Activated CD8-positive, alpha-beta memory T cell treated with anti-CD3 and anti-CD28 coated beads, Interleukin-2, amount 10 ng/mL, durations not matched to agents 7 days and 5 days (primary cell): Measurements from ENCODE around the gene BRME1. TPM values are rescaled to one million over a fixed set of nuclear protein-coding genes. Genes with fewer than 3 reads are reported as not detected.
"Not testable (repeated sequence)": the region's sequence is repeated elsewhere in the genome, so short reads cannot be mapped to it uniquely, and the experiment has no call there.

Experiments
- ATAC-seq: fragments of 150-1000 bp; cut with Tn5 transposase; one replicate; pipeline ENCODE4 v1.10.0; 2021; ENCODE audit warnings: moderate library complexity
- CTCF ChIA-PET: fragments of 350-600 bp; sonication (Branson Sonifier 250); formaldehyde crosslinking; loops from one replicate; lab custom pipeline; 2021; ENCODE audit warnings: antibody characterized with exemption; lab: Charles Lee
- DNase-seq: peaks from one replicate; pipeline ENCODE4 v3.0.0-alpha.2; 2020
- H3K27ac Mint-ChIP-seq: one replicate; pipeline ENCODE4 v1.8.0; 2021; ENCODE audit warnings: mild to moderate bottlenecking, mixed read lengths
- H3K27me3 Mint-ChIP-seq: one replicate; pipeline ENCODE4 v1.8.0; 2021; ENCODE audit warnings: mixed read lengths
- H3K36me3 Mint-ChIP-seq: one replicate; pipeline ENCODE4 v1.8.0; 2021; ENCODE audit warnings: mild to moderate bottlenecking, mixed read lengths
- H3K4me1 Mint-ChIP-seq: one replicate; pipeline ENCODE4 v1.8.0; 2021; ENCODE audit warnings: mixed read lengths
- H3K4me3 Mint-ChIP-seq: one replicate; pipeline ENCODE4 v1.8.0; 2021; ENCODE audit warnings: mild to moderate bottlenecking, moderate library complexity, mixed read lengths
- H3K9me3 Mint-ChIP-seq: one replicate; pipeline ENCODE4 v1.8.0; 2022; ENCODE audit warnings: low read depth, mixed read lengths
- total RNA-seq, 2 experiments: library from RNA; stranded (reverse); gene quantifications; one replicate each; pipeline ENCODE4 v1.2.3, GENCODE V29; 2021

Gene BRME1
- total RNA-seq, 2 experiments from 2014 or later: 4.1 to 4.4 TPM

DNA sequence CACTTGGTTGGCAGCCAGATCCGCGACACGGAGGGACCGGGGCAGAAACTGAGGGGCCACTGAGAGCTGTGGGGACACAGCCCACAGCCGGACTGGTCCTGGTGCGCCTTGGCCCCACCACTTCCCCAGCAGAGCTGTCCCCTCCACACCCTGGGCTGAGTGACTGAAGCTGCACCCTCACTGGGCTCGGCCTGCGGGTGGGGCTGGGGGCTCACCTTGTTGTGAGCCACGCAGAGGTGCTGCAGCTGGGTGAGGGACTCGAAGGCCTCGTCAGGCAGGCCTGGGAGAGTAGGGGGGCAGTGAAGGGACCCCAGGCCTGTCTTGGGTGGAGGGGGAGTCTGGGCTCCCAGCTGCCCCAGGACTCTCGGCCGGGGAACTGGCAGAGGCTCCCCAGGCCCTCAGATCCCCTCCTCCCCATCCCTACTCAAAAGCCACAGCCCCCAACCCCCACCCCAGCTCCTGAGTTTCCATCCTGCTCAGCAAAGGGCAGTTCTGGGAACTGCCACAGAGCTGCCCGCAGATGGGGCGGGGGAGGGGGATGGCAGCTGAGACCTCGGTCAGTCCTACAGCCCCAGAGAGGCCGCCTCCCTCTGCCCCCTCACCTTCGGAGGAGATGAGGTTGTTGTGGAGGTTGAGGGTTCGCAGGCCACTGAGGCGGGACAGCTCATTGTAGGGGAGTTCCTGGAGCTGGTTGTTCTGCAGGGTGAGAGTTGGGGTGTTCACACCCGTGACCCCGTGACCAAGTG lies 30.0 kb upstream of the BRME1 start:
- Mint-ChIP-seq H3K4me3 (no peak overlapping the region), H3K4me1 (peaks cover 6% of the 10 kb centered on the region), H3K27ac (no peak overlapping the region), H3K27me3 (peaks cover 4% of the 10 kb centered on the region), H3K9me3 (no peaks in the 10 kb centered on the region), H3K36me3 (no peaks in the 10 kb centered on the region)
- DNase-seq (no peak), ATAC-seq (no peak)
- CTCF ChIA-PET: no interaction called here

DNA sequence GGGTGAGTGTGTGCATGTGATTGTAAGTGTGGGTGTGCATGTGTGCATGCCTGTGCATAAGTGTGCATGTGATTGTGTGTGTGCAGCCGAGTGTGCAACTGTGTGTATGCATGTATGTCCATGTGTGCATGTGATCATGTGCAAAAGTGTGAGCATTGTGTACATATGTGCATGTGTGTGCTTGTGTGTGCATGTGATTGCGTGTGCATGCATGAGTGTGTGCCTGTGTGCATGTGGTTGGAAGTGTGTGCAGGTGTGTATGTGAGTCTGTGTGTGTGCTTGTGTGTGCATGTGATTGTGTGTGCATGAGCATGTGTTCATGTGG lies 28.8 kb upstream of the BRME1 start:
- peaks cover 6% of the 10 kb centered on the region for H3K4me1 Mint-ChIP-seq
- ATAC-seq (no peak), DNase-seq (no peak)
- no peaks in the 10 kb centered on the region for H3K36me3 Mint-ChIP-seq
- H3K27ac Mint-ChIP-seq: no peak overlapping the region
- H3K9me3 Mint-ChIP-seq: no peaks in the 10 kb centered on the region
- peaks cover 4% of the 10 kb centered on the region for H3K27me3 Mint-ChIP-seq
- no peak overlapping the region for H3K4me3 Mint-ChIP-seq
- CTCF ChIA-PET: interaction anchor here (1.3 kb wide), 1 partner anchor 97 kb away, joined by 4 read pairs; the partner anchor contains the start of gene IL27RA

DNA sequence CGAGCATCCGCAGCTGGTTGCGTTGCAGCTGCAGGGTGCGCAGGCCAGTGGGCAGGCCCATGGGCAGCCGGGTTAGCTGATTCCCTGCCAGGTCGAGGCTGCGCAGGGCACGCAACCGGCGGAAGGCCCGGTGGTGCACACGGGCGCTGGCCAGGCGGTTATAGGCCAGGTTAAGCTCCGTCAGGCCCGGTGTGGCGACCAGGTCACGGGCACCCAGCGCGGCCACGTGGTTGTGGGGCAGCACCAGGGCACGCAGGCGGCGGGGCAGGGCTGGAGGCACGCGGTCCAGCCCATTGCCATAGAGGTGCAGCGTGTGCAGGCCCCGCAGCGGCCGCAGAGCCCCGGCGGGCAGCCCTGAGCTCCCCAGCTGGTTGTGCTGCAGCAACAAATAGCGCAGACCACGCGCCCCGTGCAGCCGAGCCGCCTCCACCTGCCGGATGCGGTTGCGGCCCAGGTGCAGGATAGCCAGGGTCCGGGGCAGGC lies 27.0 kb upstream of the BRME1 start:
- no peak overlapping the region for H3K4me3 Mint-ChIP-seq

DNA sequence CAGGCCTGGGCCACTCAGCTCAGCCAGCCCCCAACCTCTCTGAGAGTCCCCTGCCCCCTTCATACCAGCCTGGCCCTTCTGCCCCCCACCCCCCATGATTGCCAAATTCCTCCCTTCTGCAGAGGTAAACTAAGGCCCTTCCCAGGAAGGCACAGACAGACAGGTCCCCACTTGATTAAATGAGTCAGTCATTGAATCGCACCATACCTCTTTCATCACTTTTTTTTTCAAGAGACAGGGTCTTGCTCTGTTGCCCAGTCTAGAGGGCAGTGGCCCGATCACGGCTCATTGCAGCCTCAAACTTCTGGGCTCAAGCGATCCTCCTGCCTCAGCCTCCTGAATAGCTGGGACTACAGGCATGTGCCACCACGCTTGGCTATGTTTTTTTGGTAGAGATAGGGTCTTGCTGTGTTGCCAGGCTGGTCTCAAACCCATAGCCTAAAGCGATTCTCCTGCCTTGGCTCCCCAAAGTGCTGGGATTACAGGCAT lies 26.3 kb upstream of the BRME1 start:
- H3K27me3 Mint-ChIP-seq: no peaks in the 10 kb centered on the region
- CTCF ChIA-PET: interaction anchor here (1.0 kb wide), 1 partner anchor 12 kb away, joined by 3 read pairs; no protein-coding TSS in a partner anchor
- peaks cover 6% of the 10 kb centered on the region for H3K4me1 Mint-ChIP-seq
- no peak overlapping the region for H3K27ac Mint-ChIP-seq
- DNase-seq (no peak), ATAC-seq (no peak)
- no peaks in the 10 kb centered on the region for H3K9me3 Mint-ChIP-seq
- no peak overlapping the region for H3K4me3 Mint-ChIP-seq
- peaks cover 4% of the 10 kb centered on the region for H3K36me3 Mint-ChIP-seq

More for the DNA sequence above, 27.0 kb upstream of the BRME1 start:
- peaks cover 6% of the 10 kb centered on the region for H3K4me1 Mint-ChIP-seq
- DNase-seq: no peak
- H3K9me3 Mint-ChIP-seq: no peaks in the 10 kb centered on the region
- no peaks in the 10 kb centered on the region for H3K27me3 Mint-ChIP-seq
- ATAC-seq: no peak
- CTCF ChIA-PET: interaction anchor here (1.0 to 1.8 kb wide), 3 partner anchors 11 to 115 kb away, joined by 3 to 4 read pairs (median 3); no protein-coding TSS in a partner anchor
- H3K27ac Mint-ChIP-seq: no peak overlapping the region
- peaks cover 4% of the 10 kb centered on the region for H3K36me3 Mint-ChIP-seq

DNA sequence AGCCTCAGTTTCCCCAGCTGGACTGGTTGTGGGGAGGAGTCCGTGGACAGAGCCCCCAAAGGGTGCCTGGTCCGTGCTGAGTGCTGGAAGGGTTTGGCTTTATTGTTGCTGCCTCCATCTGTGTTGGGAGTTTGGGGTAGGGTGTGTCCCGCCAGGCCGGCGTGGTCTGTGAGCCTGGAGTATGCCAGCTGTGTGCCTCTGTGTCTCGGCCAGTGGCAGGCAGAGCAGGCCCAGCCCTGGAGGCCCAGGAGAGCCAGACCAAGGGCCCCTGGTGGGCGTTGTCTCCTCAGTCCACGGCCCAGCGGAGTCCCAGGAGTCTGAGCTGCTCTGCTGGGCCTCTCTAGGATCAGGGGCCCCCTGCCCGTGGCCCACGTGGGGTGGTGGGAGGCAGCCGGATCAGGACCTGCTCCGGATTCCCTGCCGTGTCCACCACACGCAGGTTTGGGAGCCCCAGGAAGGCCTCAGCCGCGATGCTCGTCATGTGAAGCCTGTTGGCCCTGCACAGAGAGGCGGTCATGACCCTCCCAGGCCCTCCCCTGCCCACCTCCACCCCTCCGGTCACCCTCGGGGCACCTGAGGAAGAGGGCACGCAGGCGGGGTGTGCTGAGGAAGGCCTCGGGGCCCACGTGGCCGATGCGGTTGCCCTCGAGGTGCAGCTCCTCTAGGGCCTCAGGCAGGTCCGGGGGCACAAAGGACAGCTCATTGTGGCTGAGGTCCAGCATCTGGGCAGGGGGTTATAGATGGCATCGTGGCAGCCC lies 25.7 kb upstream of the BRME1 start:
- no peak for ATAC-seq
- H3K36me3 Mint-ChIP-seq: peaks cover 4% of the 10 kb centered on the region
- CTCF ChIA-PET: interaction anchor here (0.9 kb wide), 1 partner anchor 111 kb away, joined by 3 read pairs; no protein-coding TSS in a partner anchor

DNA sequence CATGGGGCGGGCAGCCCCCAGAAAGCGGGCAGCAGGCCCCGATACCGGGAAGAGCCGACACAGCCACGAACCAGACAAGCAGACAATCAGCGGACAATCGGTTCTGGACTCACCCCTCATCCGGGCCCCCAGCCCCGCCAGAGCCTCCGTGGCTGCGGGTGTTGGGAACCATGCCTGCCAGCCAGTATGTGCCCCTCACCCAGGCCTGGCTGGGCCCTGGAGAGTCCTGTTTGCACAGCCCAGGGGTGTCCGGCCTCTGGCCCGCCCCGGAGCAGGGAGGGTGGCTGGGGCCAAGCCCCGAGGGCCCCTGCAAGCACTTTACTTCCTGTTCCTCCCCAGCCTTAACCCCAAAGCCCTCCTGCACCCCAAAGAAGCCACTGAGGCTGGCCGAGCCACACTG lies 24.5 kb upstream of the BRME1 start:
- no peak for ATAC-seq
- CTCF ChIA-PET: interaction anchor here (0.9 kb wide), 1 partner anchor 112 kb away, joined by 3 read pairs; no protein-coding TSS in a partner anchor
- Mint-ChIP-seq H3K4me1 (peaks cover 2% of the 10 kb centered on the region), H3K27me3 (no peaks in the 10 kb centered on the region), H3K27ac (no peak overlapping the region), H3K4me3 (no peak overlapping the region), H3K36me3 (peaks cover 4% of the 10 kb centered on the region), H3K9me3 (no peaks in the 10 kb centered on the region)
- no peak for DNase-seq

More for the DNA sequence above, 25.7 kb upstream of the BRME1 start:
- Mint-ChIP-seq H3K4me1 (peaks cover 6% of the 10 kb centered on the region), H3K27ac (no peak overlapping the region), H3K27me3 (no peaks in the 10 kb centered on the region), H3K4me3 (no peak overlapping the region), H3K9me3 (no peaks in the 10 kb centered on the region)
- DNase-seq: no peak

DNA sequence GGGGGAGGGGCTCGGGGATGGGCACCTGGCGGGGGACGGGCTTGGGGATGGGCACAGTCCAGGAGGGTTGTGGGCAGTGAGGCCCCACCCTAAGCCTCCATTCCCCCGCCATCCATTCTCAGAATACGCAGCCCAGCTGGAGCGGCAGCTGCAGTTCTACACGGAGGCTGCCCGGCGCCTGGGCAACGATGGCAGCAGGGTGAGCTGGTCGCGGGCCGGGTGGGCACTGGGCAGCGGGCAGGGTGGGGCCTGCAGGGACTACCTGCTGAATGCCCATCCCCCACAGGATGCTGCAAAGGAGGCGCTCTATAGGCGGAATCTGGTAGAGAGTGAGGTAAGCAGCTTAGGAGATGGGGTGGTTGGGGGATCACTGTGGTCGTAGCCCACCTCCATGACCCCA lies 24.0 kb upstream of the BRME1 start:
- H3K27me3 Mint-ChIP-seq: no peaks in the 10 kb centered on the region
- H3K4me3 Mint-ChIP-seq: no peak overlapping the region
- peaks cover 4% of the 10 kb centered on the region for H3K36me3 Mint-ChIP-seq
- no peak for ATAC-seq
- CTCF ChIA-PET: interaction anchor here (0.9 kb wide), 1 partner anchor 19 kb away, joined by 3 read pairs; no protein-coding TSS in a partner anchor
- DNase-seq: no peak
- H3K27ac Mint-ChIP-seq: no peak overlapping the region
- no peaks in the 10 kb centered on the region for H3K9me3 Mint-ChIP-seq
- peaks cover 2% of the 10 kb centered on the region for H3K4me1 Mint-ChIP-seq

DNA sequence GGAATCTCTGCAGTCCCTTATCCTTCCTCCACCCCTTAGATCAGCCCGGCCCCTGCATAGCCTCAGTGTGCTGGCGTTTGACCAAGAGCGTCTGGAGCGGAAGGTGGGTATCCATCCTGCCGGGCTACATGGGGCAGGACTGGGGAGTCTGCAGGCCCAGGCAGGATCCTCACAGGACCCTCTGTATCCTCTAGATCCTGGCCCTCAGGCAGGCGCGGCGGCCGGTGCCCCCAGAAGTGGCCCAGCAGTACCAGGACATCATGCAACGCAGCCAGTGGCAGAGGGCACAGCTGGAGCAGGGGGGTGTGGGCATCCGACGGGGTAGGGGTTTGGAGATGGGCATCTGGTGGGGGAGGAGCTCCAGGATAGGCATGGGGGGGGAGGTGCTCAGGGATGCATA lies 23.4 kb upstream of the BRME1 start:
- Mint-ChIP-seq H3K4me1 (no peaks in the 10 kb centered on the region), H3K27me3 (no peaks in the 10 kb centered on the region), H3K27ac (no peak overlapping the region), H3K4me3 (no peak overlapping the region), H3K9me3 (no peaks in the 10 kb centered on the region), H3K36me3 (peaks cover 4% of the 10 kb centered on the region)
- CTCF ChIA-PET: interaction anchor here (0.9 kb wide), 1 partner anchor 18 kb away, joined by 3 read pairs; no protein-coding TSS in a partner anchor
- no peak for ATAC-seq
- DNase-seq: no peak

DNA sequence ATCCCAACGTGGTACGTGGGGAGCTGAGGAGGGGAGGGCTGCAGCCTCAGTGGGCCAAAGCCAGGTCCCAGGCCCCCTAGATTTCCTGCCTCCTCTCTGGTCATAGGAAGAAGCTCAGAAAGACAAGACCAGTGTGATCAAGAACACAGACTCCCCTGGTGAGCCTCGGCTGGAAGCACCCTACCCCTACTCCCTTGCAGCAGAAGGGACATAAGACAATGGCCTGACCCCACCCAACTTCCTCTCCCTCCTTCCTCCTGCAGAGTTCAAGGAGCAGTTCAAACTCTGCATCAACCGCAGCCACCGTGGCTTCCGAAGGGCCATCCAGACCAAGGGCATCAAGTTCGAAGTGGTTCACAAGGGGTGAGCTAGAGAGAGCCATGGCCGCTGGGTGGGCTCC lies 20.8 kb upstream of the BRME1 start:
- Mint-ChIP-seq H3K4me3 (no peak overlapping the region), H3K27ac (no peak overlapping the region), H3K27me3 (no peaks in the 10 kb centered on the region), H3K36me3 (peaks cover 12% of the 10 kb centered on the region), H3K9me3 (no peaks in the 10 kb centered on the region), H3K4me1 (no peaks in the 10 kb centered on the region)
- no peak for ATAC-seq
- CTCF ChIA-PET: interaction anchor here (0.8 kb wide), 1 partner anchor 147 kb away, joined by 3 read pairs; no protein-coding TSS in a partner anchor
- no peak for DNase-seq

DNA sequence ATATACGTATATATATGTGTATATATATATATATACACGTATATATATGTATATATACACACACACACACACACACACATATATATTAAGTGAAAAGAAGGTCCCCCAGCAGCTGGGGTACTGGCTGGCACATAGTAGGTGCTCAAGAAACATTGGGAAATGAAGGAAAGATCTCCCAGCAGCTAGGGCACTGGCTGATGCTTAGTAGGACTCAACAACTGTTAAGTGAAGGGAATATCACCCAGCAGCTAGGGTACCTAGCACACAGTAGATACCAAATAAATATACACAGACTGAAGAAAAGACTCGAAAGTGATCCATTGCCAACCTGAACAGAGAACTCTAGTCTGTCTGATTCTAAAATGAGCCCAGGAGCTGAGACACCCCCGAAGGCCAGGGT lies 20.1 kb upstream of the BRME1 start:
- H3K36me3 Mint-ChIP-seq: peaks cover 19% of the 10 kb centered on the region
- CTCF ChIA-PET: interaction anchor here (0.8 kb wide), 1 partner anchor 148 kb away, joined by 3 read pairs; no protein-coding TSS in a partner anchor
- no peak for ATAC-seq

DNA sequence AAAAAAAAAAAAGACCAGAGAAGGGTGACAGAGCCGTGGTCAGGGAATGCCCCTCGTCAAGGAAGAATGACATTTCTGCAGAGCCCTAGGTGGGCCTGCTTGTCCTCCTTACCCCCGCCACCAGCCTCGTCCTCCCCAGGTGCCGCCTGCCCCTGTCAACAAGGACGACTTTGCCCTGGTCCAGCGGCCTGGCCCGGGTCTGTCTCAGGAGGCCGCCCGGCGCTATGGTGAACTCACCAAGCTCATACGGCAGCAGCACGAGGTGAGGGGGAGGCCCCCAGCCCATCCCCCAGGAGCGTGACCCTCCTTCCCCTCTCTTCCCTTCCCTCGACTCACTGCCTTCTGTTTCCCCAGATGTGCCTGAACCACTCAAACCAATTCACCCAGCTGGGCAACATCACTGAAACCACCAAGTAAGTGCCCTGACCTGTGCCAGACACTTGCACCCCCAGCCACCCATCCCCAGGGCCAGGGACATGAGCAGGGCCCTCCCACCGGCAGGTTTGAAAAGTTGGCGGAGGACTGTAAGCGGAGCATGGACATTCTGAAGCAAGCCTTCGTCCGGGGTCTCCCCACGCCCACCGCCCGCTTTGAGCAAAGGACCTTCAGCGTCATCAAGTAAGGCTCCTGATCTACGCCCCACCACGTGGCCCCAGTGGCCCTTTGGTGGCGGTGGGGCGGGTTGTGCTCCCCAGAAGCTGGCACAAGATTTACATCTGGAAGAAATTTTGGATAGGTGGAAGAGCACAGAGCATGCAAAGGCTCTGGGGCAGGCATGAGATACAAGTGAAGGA lies 17.5 kb upstream of the BRME1 start:
- H3K4me1 Mint-ChIP-seq: peaks cover 4% of the 10 kb centered on the region
- H3K27me3 Mint-ChIP-seq: no peaks in the 10 kb centered on the region
- CTCF ChIA-PET: interaction anchor here (0.6 kb wide), 2 partner anchors 21 to 122 kb away, joined by 3 read pairs; no protein-coding TSS in a partner anchor
- H3K27ac Mint-ChIP-seq: no peak overlapping the region
- no peak overlapping the region for H3K4me3 Mint-ChIP-seq
- no peaks in the 10 kb centered on the region for H3K9me3 Mint-ChIP-seq
- DNase-seq (no peak), ATAC-seq (no peak)
- peaks cover 31% of the 10 kb centered on the region for H3K36me3 Mint-ChIP-seq

More for the DNA sequence above, 20.1 kb upstream of the BRME1 start:
- Mint-ChIP-seq H3K27me3 (no peaks in the 10 kb centered on the region), H3K9me3 (no peaks in the 10 kb centered on the region), H3K4me3 (no peak overlapping the region), H3K4me1 (peaks cover 3% of the 10 kb centered on the region), H3K27ac (no peak overlapping the region)
- no peak for DNase-seq

DNA sequence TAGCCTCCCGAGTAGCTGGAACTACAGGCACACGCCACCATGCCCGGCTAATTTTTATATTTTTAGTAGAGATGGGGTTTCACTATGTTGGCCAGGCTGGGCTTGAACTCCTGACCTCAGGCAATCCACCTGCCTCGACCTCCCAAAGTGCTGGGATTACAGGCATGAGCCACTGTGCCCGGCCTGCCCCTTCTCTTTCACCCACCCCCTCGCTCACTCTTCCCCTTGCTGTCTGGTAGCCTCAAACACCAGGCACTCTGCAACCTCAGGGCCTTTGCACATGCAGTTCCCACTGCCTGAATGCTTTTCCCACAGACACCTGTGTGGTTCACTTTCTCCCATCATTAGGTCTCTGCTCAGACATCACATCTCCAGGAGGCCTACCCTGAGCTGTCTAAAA lies 16.2 kb upstream of the BRME1 start:
- H3K27me3 Mint-ChIP-seq, H3K9me3 Mint-ChIP-seq, CTCF ChIA-PET, H3K4me3 Mint-ChIP-seq, ATAC-seq, H3K4me1 Mint-ChIP-seq, DNase-seq: not testable (repeated sequence)
- Mint-ChIP-seq H3K27ac (peak overlapping the region; percentile 16), H3K36me3 (peaks cover 28% of the 10 kb centered on the region)
